Measurements from ENCODE around the gene TDRD6.
A peak's percentile ranks its signal among the peaks of the same experiment; 100 is the strongest.

The TDRD6 gene

DNA sequence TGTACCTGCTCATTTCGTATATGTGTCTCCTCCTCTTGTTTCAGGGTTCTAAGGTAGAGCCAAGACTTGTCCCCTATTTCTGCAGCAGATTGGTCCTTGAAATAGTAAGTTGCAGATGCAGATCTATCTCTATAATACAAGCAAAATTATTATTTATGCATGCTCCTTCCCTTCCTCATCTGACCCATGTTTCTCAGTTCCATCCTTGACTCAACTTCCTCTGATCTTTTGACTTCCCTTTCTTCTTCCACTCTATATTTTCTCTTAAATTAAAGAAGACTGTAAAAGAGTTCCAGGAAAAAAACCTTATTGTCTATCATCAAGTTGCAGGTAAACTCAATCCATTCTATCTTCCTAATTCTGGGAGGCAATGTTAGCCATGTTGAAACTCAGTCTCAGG, 23.8 kb downstream of the TDRD6 start:
- H3K27ac ChIP-seq (ENCODE audit: poor library complexity, severe bottlenecking) = no peak overlapping the region
- H3K4me3 ChIP-seq (ENCODE audit: severe bottlenecking) = no peak overlapping the region
- no peak for TF ChIP-seq CTCF (IDR thresholded peaks at IDR 0.05; ENCODE audit: poor library complexity, severe bottlenecking)
- H3K4me1 ChIP-seq (ENCODE audit: insufficient read depth, poor library complexity, severe bottlenecking) = peaks cover 8% of the 10 kb centered on the region
- H3K27me3 ChIP-seq (ENCODE audit: insufficient read depth, poor library complexity, severe bottlenecking) = no peaks in the 10 kb centered on the region
- H3K36me3 ChIP-seq (ENCODE audit: low read depth) = no peaks in the 10 kb centered on the region
- no peak for ATAC-seq (ENCODE audit: low read depth)
- no peak for DNase-seq (ENCODE audit: low spot score)
- no peaks in the 10 kb centered on the region for H3K9me3 ChIP-seq (ENCODE audit: severe bottlenecking)

DNA sequence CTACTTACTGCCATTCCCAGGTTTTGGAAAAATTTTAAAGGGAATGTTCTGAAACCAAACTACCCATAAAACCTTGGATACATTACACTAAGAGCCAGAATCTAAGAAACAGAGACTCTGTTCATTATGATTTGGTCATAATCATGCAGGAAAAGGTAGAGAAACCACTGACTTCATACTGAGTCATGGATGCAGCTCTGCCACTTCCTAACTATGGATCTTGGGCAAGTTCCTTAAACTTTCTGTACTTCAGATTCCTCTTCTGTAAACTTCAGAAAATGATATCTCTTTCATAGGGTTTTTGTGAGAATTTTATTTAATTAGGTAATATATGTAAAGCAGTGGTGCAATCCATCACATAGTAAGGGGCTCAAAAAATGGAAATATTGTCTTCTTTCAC, 27.5 kb downstream of the TDRD6 start:
- peaks cover 8% of the 10 kb centered on the region for H3K4me1 ChIP-seq (ENCODE audit: insufficient read depth, poor library complexity, severe bottlenecking)
- no peak overlapping the region for H3K4me3 ChIP-seq (ENCODE audit: severe bottlenecking)
- peak; percentile 77 for ATAC-seq (ENCODE audit: low read depth)
- no peak for TF ChIP-seq CTCF (IDR thresholded peaks at IDR 0.05; ENCODE audit: poor library complexity, severe bottlenecking)
- H3K27me3 ChIP-seq (ENCODE audit: insufficient read depth, poor library complexity, severe bottlenecking) = no peaks in the 10 kb centered on the region
- H3K9me3 ChIP-seq (ENCODE audit: severe bottlenecking) = no peaks in the 10 kb centered on the region
- no peak overlapping the region for H3K27ac ChIP-seq (ENCODE audit: poor library complexity, severe bottlenecking)
- H3K36me3 ChIP-seq (ENCODE audit: low read depth) = no peaks in the 10 kb centered on the region
- no peak for DNase-seq (ENCODE audit: low spot score)

GRCh38 chr6:46719099-46719498, 31.4 kb downstream of the TDRD6 start:
- peak; percentile 62 for DNase-seq (ENCODE audit: low spot score)

GRCh38 chr6:46720401-46720800, 32.7 kb downstream of the TDRD6 start:
- Histone ChIP-seq H3K27me3 (ENCODE audit: insufficient read depth, poor library complexity, severe bottlenecking) (no peaks in the 10 kb centered on the region), H3K9me3 (ENCODE audit: severe bottlenecking) (no peaks in the 10 kb centered on the region), H3K36me3 (ENCODE audit: low read depth) (no peaks in the 10 kb centered on the region), H3K27ac (ENCODE audit: poor library complexity, severe bottlenecking) (no peak overlapping the region), H3K4me3 (ENCODE audit: severe bottlenecking) (no peak overlapping the region), H3K4me1 (ENCODE audit: insufficient read depth, poor library complexity, severe bottlenecking) (peaks cover 2% of the 10 kb centered on the region)
- no peak for TF ChIP-seq CTCF (IDR thresholded peaks at IDR 0.05; ENCODE audit: poor library complexity, severe bottlenecking)
- no peak for ATAC-seq (ENCODE audit: low read depth)
- DNase-seq (ENCODE audit: low spot score) = no peak

More at GRCh38 chr6:46719099-46719498, 31.4 kb downstream of the TDRD6 start:
- peak; percentile 96 for ATAC-seq (ENCODE audit: low read depth)
- H3K4me1 ChIP-seq (ENCODE audit: insufficient read depth, poor library complexity, severe bottlenecking) = peaks cover 8% of the 10 kb centered on the region
- H3K9me3 ChIP-seq (ENCODE audit: severe bottlenecking) = no peaks in the 10 kb centered on the region
- H3K27ac ChIP-seq (ENCODE audit: poor library complexity, severe bottlenecking) = no peak overlapping the region
- no peaks in the 10 kb centered on the region for H3K36me3 ChIP-seq (ENCODE audit: low read depth)
- H3K4me3 ChIP-seq (ENCODE audit: severe bottlenecking) = no peak overlapping the region
- no peak for TF ChIP-seq CTCF (IDR thresholded peaks at IDR 0.05; ENCODE audit: poor library complexity, severe bottlenecking)
- no peaks in the 10 kb centered on the region for H3K27me3 ChIP-seq (ENCODE audit: insufficient read depth, poor library complexity, severe bottlenecking)

DNA sequence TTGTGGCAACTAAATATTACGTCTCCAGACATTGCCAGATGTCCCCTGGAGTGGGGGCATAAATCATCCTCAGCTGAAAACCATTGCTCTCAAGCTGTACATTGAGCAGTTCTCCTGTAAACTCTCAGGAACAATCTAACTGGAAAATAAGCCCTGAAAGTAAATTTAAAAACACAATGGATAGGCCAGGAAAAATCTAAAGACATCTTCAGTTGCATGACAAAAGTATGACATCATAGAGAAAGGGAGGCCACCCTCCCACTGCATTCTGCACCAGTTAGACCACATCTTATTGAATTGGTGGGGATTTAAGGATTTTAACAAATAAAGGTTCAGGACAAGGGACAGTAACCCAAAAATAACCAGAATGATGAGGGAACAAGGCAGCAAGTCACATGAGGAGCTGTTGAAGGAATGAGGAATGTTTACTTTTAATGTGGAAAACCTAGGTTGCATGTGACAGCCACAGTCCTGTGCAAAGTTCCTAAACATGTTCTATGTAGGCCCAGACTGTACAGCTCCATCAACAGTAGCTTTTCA, 42.2 kb downstream of the TDRD6 start:
- no peak for TF ChIP-seq CTCF (IDR thresholded peaks at IDR 0.05; ENCODE audit: poor library complexity, severe bottlenecking)
- DNase-seq (ENCODE audit: low spot score) = no peak

More for the DNA sequence above, 42.2 kb downstream of the TDRD6 start:
- H3K27ac ChIP-seq (ENCODE audit: poor library complexity, severe bottlenecking) = no peak overlapping the region
- H3K9me3 ChIP-seq (ENCODE audit: severe bottlenecking) = no peaks in the 10 kb centered on the region
- H3K4me3 ChIP-seq (ENCODE audit: severe bottlenecking) = no peak overlapping the region
- ATAC-seq (ENCODE audit: low read depth) = no peak
- H3K36me3 ChIP-seq (ENCODE audit: low read depth) = no peaks in the 10 kb centered on the region
- H3K27me3 ChIP-seq (ENCODE audit: insufficient read depth, poor library complexity, severe bottlenecking) = peaks cover 3% of the 10 kb centered on the region
- H3K4me1 ChIP-seq (ENCODE audit: insufficient read depth, poor library complexity, severe bottlenecking) = peaks cover 3% of the 10 kb centered on the region

Data from RWPE2 (cell line).